Neural cell (in vitro differentiated cells): Measurements from ENCODE around the gene MYEF2. TPM values are rescaled to one million over a fixed set of nuclear protein-coding genes. Genes with fewer than 3 reads are reported as not detected.

Experiments used
- H2AFZ ChIP-seq: fragments of 200-600, 300-800 bp; sonication (generic), shearing (Covaris generic); 2 replicates; pipeline ENCODE4 v1.6.0; 2014; ENCODE audit warnings: low read depth, mild to moderate bottlenecking, antibody characterized with exemption, low read length, moderate library complexity
- H3F3A ChIP-seq: fragments of 200-600 bp; shearing (Covaris generic); 2 replicates; pipeline ENCODE4 v1.6.1; 2016; ENCODE audit warnings: mild to moderate bottlenecking, moderate library complexity, mixed read lengths, antibody characterized with exemption, low read length; ENCODE audit not compliant: insufficient read depth, poor library complexity, severe bottlenecking
- H3K27ac ChIP-seq: fragments of 200-600, 300-800 bp; sonication (generic), shearing (Covaris generic); 2 replicates; pipeline ENCODE4 v1.5.1; 2014; ENCODE audit warnings: mild to moderate bottlenecking, low read length, moderate library complexity
- H3K27me3 ChIP-seq: fragments of 300-800, 200-600 bp; sonication (generic), shearing (Covaris generic); 2 replicates; pipeline ENCODE4 v1.6.0; 2014; ENCODE audit warnings: mild to moderate bottlenecking, low read depth, low read length, moderate library complexity; ENCODE audit not compliant: insufficient read depth
- H3K36me3 ChIP-seq: fragments of 300-800, 200-600 bp; sonication (generic), shearing (Covaris generic); 2 replicates; pipeline ENCODE4 v1.5.1; 2014; ENCODE audit warnings: mild to moderate bottlenecking, antibody characterized with exemption, low read length, moderate library complexity; ENCODE audit not compliant: insufficient read depth
- H3K4me2 ChIP-seq: fragments of 300-800, 200-600 bp; sonication (generic), shearing (Covaris generic); 2 replicates; pipeline ENCODE4 v1.6.0; 2014; ENCODE audit warnings: mild to moderate bottlenecking, low read length
- H3K4me3 ChIP-seq: fragments of 300-800, 200-600 bp; sonication (generic), shearing (Covaris generic); 2 replicates; pipeline ENCODE4 v1.5.1; 2014; ENCODE audit warnings: mild to moderate bottlenecking, low read length, moderate library complexity
- H3K79me2 ChIP-seq: fragments of 200-600 bp; shearing (Covaris generic); replicated peaks from 2 replicates; pipeline ENCODE4 v1.6.0; 2014; ENCODE audit warnings: mild to moderate bottlenecking, low read length, moderate library complexity; ENCODE audit not compliant: insufficient read depth
- H3K9ac ChIP-seq: fragments of 300-800, 200-600 bp; sonication (generic), shearing (Covaris generic); 2 replicates; pipeline ENCODE4 v1.6.1; 2016; ENCODE audit warnings: mild to moderate bottlenecking, low read length, mixed read lengths
- H3K9me2 ChIP-seq: fragments of 200-600 bp; shearing (Covaris generic); 2 replicates; pipeline ENCODE4 v1.6.1; 2016; ENCODE audit warnings: mild to moderate bottlenecking, low read length, mixed read lengths; ENCODE audit not compliant: insufficient read depth
- H3K9me3 ChIP-seq: fragments of 200-600, 300-800 bp; sonication (generic), shearing (Covaris generic); 2 replicates; pipeline ENCODE4 v1.6.1; 2016; ENCODE audit warnings: mild to moderate bottlenecking, mixed run types, low read length, moderate library complexity, mixed read lengths
- H4K20me1 ChIP-seq: fragments of 200-600 bp; shearing (Covaris generic); 2 replicates; pipeline ENCODE4 v1.6.1; 2016; ENCODE audit warnings: mild to moderate bottlenecking, mixed run types; ENCODE audit not compliant: insufficient read depth
- EP300 ChIP-seq: fragments of 450-650 bp; conservative IDR thresholded peaks from 2 replicates; pipeline ENCODE4 v1.6.1; 2014; ENCODE audit warnings: antibody characterized with exemption, mild to moderate bottlenecking, moderate library complexity; ENCODE audit not compliant: poor library complexity, severe bottlenecking
- EZH2 ChIP-seq: fragments of 200-600, 300-800 bp; shearing (Covaris generic), sonication (generic); IDR thresholded peaks from 2 replicates; pipeline ENCODE4 v1.6.1; 2014; ENCODE audit warnings: antibody characterized with exemption, low read length, borderline replicate concordance, mild to moderate bottlenecking; ENCODE audit not compliant: insufficient read depth, poor library complexity, severe bottlenecking
- MXI1 ChIP-seq: fragments of 450-650 bp; conservative IDR thresholded peaks from 2 replicates; pipeline ENCODE4 v1.6.1; 2014; ENCODE audit warnings: antibody characterized with exemption, mild to moderate bottlenecking; ENCODE audit not compliant: poor library complexity, severe bottlenecking
- POLR2AphosphoS5 ChIP-seq: IDR thresholded peaks from 2 replicates; pipeline ENCODE4 v1.6.1; 2012
- RAD21 ChIP-seq: fragments of 450-650 bp; conservative IDR thresholded peaks from 2 replicates; pipeline ENCODE4 v1.6.1; 2014; ENCODE audit warnings: antibody characterized with exemption, mild to moderate bottlenecking, moderate library complexity
- REST ChIP-seq: IDR thresholded peaks from 2 replicates; pipeline ENCODE4 v1.6.1; 2012; ENCODE audit warnings: borderline replicate concordance
- SMC3 ChIP-seq: fragments of 450-650 bp; conservative IDR thresholded peaks from 2 replicates; pipeline ENCODE4 v1.6.1; 2014; ENCODE audit warnings: antibody characterized with exemption, mild to moderate bottlenecking, moderate library complexity; ENCODE audit not compliant: poor library complexity
- TAF1 ChIP-seq: IDR thresholded peaks from 2 replicates; pipeline ENCODE4 v1.6.1; 2012; ENCODE audit warnings: low read depth
- polyA plus RNA-seq: library from polyadenylated mRNA; depleted of rRNA; stranded (reverse); fragments of >200 nt; gene quantifications from 2 replicates; pipeline ENCODE4 v1.2.3, GENCODE V29; 2014
- TF ChIP-seq, protein P1 (sequence below): fragments of 450-650 bp; IDR thresholded peaks from 2 replicates; pipeline ENCODE4 v1.5.1; 2014; ENCODE audit warnings: antibody characterized with exemption, mild to moderate bottlenecking, moderate library complexity; ENCODE audit not compliant: poor library complexity, severe bottlenecking

Gene MYEF2
- polyA plus RNA-seq, 1 donor from 2014 or later: 176 TPM

- Histone ChIP-seq H2AFZ (no peak overlapping the region), H4K20me1 (no peaks in the 10 kb centered on the region), H3K27me3 (no peaks in the 10 kb centered on the region), H3F3A (no peaks in the 10 kb centered on the region), H3K27ac (no peak overlapping the region), H3K4me3 (no peak overlapping the region), H3K36me3 (no peaks in the 10 kb centered on the region), H3K9ac (no peak overlapping the region), H3K9me2 (no peaks in the 10 kb centered on the region), H3K9me3 (no peaks in the 10 kb centered on the region), H3K4me2 (no peak overlapping the region), H3K79me2 (no peaks in the 10 kb centered on the region)
- TF ChIP-seq, protein P1, sequence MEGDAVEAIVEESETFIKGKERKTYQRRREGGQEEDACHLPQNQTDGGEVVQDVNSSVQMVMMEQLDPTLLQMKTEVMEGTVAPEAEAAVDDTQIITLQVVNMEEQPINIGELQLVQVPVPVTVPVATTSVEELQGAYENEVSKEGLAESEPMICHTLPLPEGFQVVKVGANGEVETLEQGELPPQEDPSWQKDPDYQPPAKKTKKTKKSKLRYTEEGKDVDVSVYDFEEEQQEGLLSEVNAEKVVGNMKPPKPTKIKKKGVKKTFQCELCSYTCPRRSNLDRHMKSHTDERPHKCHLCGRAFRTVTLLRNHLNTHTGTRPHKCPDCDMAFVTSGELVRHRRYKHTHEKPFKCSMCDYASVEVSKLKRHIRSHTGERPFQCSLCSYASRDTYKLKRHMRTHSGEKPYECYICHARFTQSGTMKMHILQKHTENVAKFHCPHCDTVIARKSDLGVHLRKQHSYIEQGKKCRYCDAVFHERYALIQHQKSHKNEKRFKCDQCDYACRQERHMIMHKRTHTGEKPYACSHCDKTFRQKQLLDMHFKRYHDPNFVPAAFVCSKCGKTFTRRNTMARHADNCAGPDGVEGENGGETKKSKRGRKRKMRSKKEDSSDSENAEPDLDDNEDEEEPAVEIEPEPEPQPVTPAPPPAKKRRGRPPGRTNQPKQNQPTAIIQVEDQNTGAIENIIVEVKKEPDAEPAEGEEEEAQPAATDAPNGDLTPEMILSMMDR: no peak
- TF ChIP-seq EP300: no peak
- TF ChIP-seq POLR2AphosphoS5: no peak
- TF ChIP-seq TAF1: no peak
- TF ChIP-seq EZH2: no peak
- TF ChIP-seq SMC3: no peak
- TF ChIP-seq REST: no peak
These were observed 86.6 kb downstream of the MYEF2 start for GRCh38 chr15:48091522-48091921.

GRCh38 chr15:48090666-48091065 is 87.4 kb downstream of the MYEF2 start:
- H3K27ac ChIP-seq: no peak overlapping the region
- no peak overlapping the region for H3K4me3 ChIP-seq
- H3F3A ChIP-seq: no peaks in the 10 kb centered on the region
- no peaks in the 10 kb centered on the region for H3K36me3 ChIP-seq
- no peaks in the 10 kb centered on the region for H4K20me1 ChIP-seq
- H3K9me3 ChIP-seq: no peaks in the 10 kb centered on the region
- H3K9ac ChIP-seq: no peak overlapping the region
- H3K79me2 ChIP-seq: no peaks in the 10 kb centered on the region
- H3K27me3 ChIP-seq: no peaks in the 10 kb centered on the region
- H3K4me2 ChIP-seq: no peak overlapping the region
- TF ChIP-seq TAF1 (no peak), EZH2 (no peak), RAD21 (no peak), POLR2AphosphoS5 (no peak), MXI1 (no peak), SMC3 (no peak), EP300 (no peak)
- TF ChIP-seq, protein P1: no peak
- H3K9me2 ChIP-seq: no peaks in the 10 kb centered on the region
- no peak overlapping the region for H2AFZ ChIP-seq
